Esophagus squamous epithelium (tissue), 5 donors: Measurements from ENCODE around the gene RAPGEF4. TPM values are rescaled to one million over a fixed set of nuclear protein-coding genes. Genes with fewer than 3 reads are reported as not detected.
"Not testable (repeated sequence)": the region's sequence is repeated elsewhere in the genome, so short reads cannot be mapped to it uniquely, and the experiment has no call there.

Experiments used
- DNase-seq: peaks from one replicate; lab custom pipeline; 2025; lab: John Stamatoyannopoulos, UW
- H3K27ac ChIP-seq, 4 donors: fragments of 200-600 bp; sonication (generic); one replicate each; pipeline ENCODE4 v1.5.1; 2016 to 2019; ENCODE audit warnings: mild to moderate bottlenecking in 1 of 4
- H3K27me3 ChIP-seq, 4 donors: fragments of 200-600 bp; sonication (generic); 1 replicate in 3 of 4; 2 replicates in 1 of 4; pipeline versions ENCODE4 v1.5.1 to v1.6.0; 2017 to 2021; ENCODE audit warnings: antibody characterized with exemption in 1 of 4
- H3K36me3 ChIP-seq, 3 donors: fragments of 200-600 bp; sonication (generic); one replicate each; pipeline ENCODE4 v1.5.1; 2016 to 2019
- H3K4me1 ChIP-seq, 3 donors: fragments of 200-600 bp; sonication (generic); one replicate each; pipeline ENCODE4 v1.5.1; 2017 to 2019
- H3K4me3 ChIP-seq, 4 donors: fragments of 200-600 bp; sonication (generic); 1 replicate in 3 of 4; 2 replicates in 1 of 4; pipeline ENCODE4 v1.5.1; 2016 to 2019; ENCODE audit warnings: mild to moderate bottlenecking in 2 of 4, moderate library complexity in 1 of 4
- H3K9me3 ChIP-seq, 3 donors: fragments of 200-600 bp; sonication (generic); one replicate each; pipeline ENCODE4 v1.5.1; 2016 to 2019
- POLR2A ChIP-seq, 4 donors: fragments of 450-650 bp; IDR thresholded peaks; one replicate each; pipeline ENCODE4 v1.6.1; 2017; ENCODE audit warnings: antibody characterized with exemption in 4 of 4, mild to moderate bottlenecking in 4 of 4, moderate library complexity in 3 of 4
- WGBS, 2 donors: methylation state at CpG; one replicate each; pipeline ENCODE4 v1.1.5; 2018; 5-methylcytosine and 5-hydroxymethylcytosine counted together
- intact Hi-C: fragments of 100-400 bp; cut with DNase I; formaldehyde crosslinking; loops from one replicate; pipeline ENCODE4 v1.15.0; 2022
- total RNA-seq, 4 donors: library from RNA; depleted of rRNA; stranded (reverse); fragments of >200 nt; gene quantifications; one replicate each; pipeline ENCODE4 v1.1.0, GENCODE V29; 2016
- TF ChIP-seq, protein P1 (sequence below), 6 experiments: fragments of 450-650 bp in 4 of 6; fragments of 200-600 bp in 2 of 6; sonication (generic) in 2 of 6; IDR thresholded peaks; one replicate each; pipeline ENCODE4 v1.5.1; 2016 to 2019; ENCODE audit warnings: antibody characterized with exemption in 6 of 6, mild to moderate bottlenecking in 4 of 6, moderate library complexity in 4 of 6
- donor health status: DM: yes; HTN: yes; CAD: no.

RAPGEF4 gene
- total RNA-seq, 4 donors from 2014 or later = 2.6 to 11.1 (median 2.9) TPM

DNA sequence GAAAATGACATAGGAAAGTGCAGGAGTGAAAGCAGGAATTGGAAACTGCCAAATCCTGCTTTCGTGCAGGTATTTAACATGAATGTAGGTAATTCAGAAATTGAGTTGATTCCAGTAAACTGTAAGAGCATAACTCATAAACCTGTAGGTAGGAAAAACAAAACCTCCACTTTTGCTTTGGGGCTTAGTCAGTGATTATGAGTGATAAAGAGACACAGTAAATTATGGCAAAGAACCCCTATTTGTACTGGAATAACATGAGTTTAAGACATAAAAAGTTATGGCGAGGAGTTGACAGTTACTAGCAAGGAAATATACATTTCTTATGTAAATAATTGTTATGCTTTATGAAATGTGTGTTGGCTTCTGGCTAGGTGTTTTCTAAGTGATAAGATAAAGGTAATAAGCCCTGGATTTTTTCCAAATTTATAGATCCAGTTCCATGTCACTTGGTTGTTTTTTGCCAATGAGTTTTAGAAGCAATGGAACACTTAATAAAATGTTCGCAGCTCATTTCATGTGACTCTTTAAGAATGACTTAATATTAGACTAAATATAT is 357.3 kb downstream of the RAPGEF4 start:
- 58 to 78% methylated on average over 3 of the region's 3 CpGs for WGBS, 2 donors
- intact Hi-C loops = no loop called here
- no peak overlapping the region for H3K4me3 ChIP-seq
- H3K4me1 ChIP-seq = peaks cover 0 to 53% (median 16%) of the 10 kb centered on the region in 3 donors
- no peaks in the 10 kb centered on the region for H3K27me3 ChIP-seq
- peaks cover 0 to 14% (median 0%) of the 10 kb centered on the region in 3 donors for H3K36me3 ChIP-seq
- peak overlapping the region in 2 of 4 donors; percentile 1 to 56 for H3K27ac ChIP-seq
- TF ChIP-seq POLR2A (IDR thresholded peaks at IDR 0.05) = no peak
- TF ChIP-seq, protein P1, sequence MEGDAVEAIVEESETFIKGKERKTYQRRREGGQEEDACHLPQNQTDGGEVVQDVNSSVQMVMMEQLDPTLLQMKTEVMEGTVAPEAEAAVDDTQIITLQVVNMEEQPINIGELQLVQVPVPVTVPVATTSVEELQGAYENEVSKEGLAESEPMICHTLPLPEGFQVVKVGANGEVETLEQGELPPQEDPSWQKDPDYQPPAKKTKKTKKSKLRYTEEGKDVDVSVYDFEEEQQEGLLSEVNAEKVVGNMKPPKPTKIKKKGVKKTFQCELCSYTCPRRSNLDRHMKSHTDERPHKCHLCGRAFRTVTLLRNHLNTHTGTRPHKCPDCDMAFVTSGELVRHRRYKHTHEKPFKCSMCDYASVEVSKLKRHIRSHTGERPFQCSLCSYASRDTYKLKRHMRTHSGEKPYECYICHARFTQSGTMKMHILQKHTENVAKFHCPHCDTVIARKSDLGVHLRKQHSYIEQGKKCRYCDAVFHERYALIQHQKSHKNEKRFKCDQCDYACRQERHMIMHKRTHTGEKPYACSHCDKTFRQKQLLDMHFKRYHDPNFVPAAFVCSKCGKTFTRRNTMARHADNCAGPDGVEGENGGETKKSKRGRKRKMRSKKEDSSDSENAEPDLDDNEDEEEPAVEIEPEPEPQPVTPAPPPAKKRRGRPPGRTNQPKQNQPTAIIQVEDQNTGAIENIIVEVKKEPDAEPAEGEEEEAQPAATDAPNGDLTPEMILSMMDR (IDR thresholded peaks at IDR 0.05) = no peak
- no peaks in the 10 kb centered on the region for H3K9me3 ChIP-seq
- DNase-seq = no peak

DNA sequence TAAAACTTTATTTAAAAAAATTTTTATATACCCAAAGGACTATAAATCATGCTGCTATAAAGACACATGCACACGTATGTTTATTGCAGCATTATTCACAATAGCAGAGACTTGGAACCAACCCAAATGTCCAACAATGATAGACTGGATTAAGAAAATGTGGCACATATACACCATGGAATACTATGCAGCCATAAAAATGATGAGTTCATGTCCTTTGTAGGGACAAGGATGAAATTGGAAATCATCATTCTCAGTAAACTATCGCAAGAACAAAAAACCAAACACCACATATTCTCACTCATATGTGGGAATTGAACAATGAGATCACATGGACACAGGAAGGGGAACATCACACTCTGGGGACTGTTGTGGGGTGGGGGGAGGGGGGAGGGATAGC is 358.0 kb downstream of the RAPGEF4 start:
- 83 to 86% methylated on average over 2 of the region's 2 CpGs for WGBS, 2 donors
- H3K27me3 ChIP-seq, intact Hi-C loops, H3K4me3 ChIP-seq, DNase-seq, H3K9me3 ChIP-seq, H3K27ac ChIP-seq: not testable (repeated sequence)
- Histone ChIP-seq H3K36me3 (peaks cover 0 to 14% (median 0%) of the 10 kb centered on the region in 3 donors), H3K4me1 (peaks cover 0 to 46% (median 16%) of the 10 kb centered on the region in 3 donors)

DNA sequence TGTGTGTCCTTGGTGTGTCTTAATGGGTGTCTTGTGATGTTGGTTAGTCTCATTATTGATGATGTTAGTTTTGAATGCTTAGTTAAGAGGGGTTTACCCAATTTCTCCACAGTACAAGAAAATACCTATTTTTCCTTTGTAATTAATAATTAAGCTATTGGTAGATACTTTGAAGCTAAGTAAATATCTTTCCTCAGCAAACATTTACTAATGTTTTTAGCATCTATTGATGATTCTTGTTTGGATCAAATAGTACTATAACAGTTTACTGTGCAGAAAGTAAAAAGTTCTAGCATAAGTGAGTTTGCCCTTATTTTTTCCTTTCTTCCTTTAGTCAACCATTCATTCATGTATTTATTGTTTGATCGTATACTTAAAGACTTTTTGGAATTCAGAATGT is 359.1 kb downstream of the RAPGEF4 start:
- WGBS, 2 donors = 63 to 79% methylated on average over 1 of the region's 1 CpG
- TF ChIP-seq POLR2A (IDR thresholded peaks at IDR 0.05) = no peak
- TF ChIP-seq, protein P1 (IDR thresholded peaks at IDR 0.05) = no peak
- Histone ChIP-seq H3K9me3 (no peaks in the 10 kb centered on the region), H3K4me3 (no peak overlapping the region), H3K27ac (no peak overlapping the region), H3K27me3 (no peaks in the 10 kb centered on the region), H3K4me1 (peaks cover 0 to 35% (median 16%) of the 10 kb centered on the region in 3 donors), H3K36me3 (peaks cover 0 to 14% (median 0%) of the 10 kb centered on the region in 3 donors)
- no peak for DNase-seq
- intact Hi-C loops = no loop called here

DNA sequence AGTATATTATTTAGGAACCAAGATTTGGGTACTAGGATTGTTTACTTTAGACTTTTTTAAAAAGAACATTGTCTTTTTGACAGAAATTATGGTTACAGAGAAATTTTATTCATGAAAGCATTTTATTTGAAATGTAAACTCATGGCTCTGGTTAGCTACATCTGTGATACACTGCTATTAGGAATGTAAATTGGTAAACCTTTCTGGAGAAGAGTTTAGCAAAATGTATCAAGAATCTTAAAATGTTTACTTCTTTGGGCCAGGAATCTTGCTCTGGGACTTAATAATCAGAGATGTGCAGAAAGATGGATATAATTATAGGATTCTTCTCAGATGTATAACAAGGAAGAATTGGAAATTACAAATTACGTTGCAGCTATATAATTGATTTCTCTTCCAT is 359.7 kb downstream of the RAPGEF4 start:
- H3K36me3 ChIP-seq = peaks cover 0 to 14% (median 0%) of the 10 kb centered on the region in 3 donors
- H3K9me3 ChIP-seq = no peaks in the 10 kb centered on the region
- intact Hi-C loops = no loop called here
- WGBS, 2 donors = 82 to 83% methylated on average over 1 of the region's 1 CpG
- peaks cover 0 to 29% (median 12%) of the 10 kb centered on the region in 3 donors for H3K4me1 ChIP-seq
- no peak for DNase-seq
- H3K27ac ChIP-seq = no peak overlapping the region
- TF ChIP-seq POLR2A (IDR thresholded peaks at IDR 0.05) = no peak
- TF ChIP-seq, protein P1 (IDR thresholded peaks at IDR 0.05) = no peak
- no peak overlapping the region for H3K4me3 ChIP-seq
- no peaks in the 10 kb centered on the region for H3K27me3 ChIP-seq

DNA sequence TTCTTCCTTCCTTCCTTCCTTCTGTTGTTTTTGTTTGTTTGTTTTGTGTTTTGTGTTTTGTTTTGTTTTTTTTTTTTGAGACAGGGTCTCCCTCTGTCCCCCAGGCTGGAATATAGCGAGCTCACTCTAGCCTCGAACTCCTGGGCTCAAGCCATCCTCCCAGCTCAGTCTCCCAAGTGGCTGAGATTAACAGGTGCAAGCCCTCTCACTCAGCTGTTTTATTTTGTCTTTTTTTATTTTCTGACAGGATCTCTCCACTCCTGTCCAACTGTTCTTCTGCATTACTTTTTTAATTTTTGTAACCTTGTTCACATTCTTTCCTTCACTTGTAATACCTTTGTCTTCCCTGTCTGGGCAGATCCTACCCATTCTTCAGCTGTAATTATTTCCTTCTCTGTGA is 363.6 kb downstream of the RAPGEF4 start:
- no peak overlapping the region for H3K27ac ChIP-seq
- no peaks in the 10 kb centered on the region for H3K9me3 ChIP-seq
- no peak for DNase-seq
- peaks cover 0 to 14% (median 0%) of the 10 kb centered on the region in 3 donors for H3K36me3 ChIP-seq
- H3K4me1 ChIP-seq = peaks cover 0 to 18% (median 0%) of the 10 kb centered on the region in 3 donors
- TF ChIP-seq, protein P1 (IDR thresholded peaks at IDR 0.05) = no peak
- TF ChIP-seq POLR2A (IDR thresholded peaks at IDR 0.05) = no peak
- intact Hi-C loops = no loop called here
- H3K4me3 ChIP-seq = no peak overlapping the region
- 80 to 86% methylated on average over 2 of the region's 2 CpGs for WGBS, 2 donors
- no peaks in the 10 kb centered on the region for H3K27me3 ChIP-seq
